ENCODE data around the gene CADPS2. TPM values are rescaled to one million over a fixed set of nuclear protein-coding genes. Genes with fewer than 3 reads are reported as not detected.
A peak's percentile ranks its signal among the peaks of the same experiment; 100 is the strongest.

The CADPS2 gene
- total RNA-seq, 1 donor from 2014 or later, result 27.8 TPM

DNA sequence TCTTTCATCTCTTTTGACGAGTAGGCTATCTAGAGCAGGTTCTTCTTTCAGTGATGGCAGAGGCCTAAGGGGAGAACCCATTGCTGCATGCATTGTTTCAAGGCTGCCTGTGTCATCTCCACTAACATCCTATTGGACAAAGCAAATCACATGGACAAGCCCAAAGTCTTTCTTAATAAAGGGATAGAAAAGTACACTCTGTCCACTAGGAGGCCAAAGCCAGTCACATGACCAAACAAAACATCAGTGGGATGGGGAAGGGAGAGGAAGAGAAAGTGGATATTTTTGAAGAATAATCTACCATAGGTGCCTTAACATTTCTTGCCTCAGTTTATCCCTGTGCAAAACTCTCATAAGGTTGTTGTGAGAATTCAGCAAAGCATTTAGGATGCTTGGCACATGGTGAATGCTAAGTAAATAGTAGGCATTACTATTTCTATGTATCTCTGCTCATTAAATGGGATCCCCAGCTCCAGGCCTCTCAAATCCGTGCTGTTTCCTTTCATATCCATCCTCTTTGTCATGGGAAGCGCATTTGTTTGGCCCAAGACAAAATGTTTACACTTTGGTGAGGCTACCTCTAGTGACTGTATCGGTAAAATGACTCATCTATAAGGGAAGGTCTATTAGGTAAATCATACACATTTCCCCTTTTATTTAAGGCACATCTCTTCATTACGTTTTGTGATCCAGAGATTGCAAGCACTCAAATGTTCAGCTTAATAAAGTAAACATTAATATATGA lies 16.7 kb upstream of the CADPS2 start:
- TF ChIP-seq, protein P1, sequence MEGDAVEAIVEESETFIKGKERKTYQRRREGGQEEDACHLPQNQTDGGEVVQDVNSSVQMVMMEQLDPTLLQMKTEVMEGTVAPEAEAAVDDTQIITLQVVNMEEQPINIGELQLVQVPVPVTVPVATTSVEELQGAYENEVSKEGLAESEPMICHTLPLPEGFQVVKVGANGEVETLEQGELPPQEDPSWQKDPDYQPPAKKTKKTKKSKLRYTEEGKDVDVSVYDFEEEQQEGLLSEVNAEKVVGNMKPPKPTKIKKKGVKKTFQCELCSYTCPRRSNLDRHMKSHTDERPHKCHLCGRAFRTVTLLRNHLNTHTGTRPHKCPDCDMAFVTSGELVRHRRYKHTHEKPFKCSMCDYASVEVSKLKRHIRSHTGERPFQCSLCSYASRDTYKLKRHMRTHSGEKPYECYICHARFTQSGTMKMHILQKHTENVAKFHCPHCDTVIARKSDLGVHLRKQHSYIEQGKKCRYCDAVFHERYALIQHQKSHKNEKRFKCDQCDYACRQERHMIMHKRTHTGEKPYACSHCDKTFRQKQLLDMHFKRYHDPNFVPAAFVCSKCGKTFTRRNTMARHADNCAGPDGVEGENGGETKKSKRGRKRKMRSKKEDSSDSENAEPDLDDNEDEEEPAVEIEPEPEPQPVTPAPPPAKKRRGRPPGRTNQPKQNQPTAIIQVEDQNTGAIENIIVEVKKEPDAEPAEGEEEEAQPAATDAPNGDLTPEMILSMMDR (IDR thresholded peaks at IDR 0.05; ENCODE audit: unreplicated experiment), result peak; percentile 51
- H3K36me3 Mint-ChIP-seq (ENCODE audit: low read depth, unreplicated experiment), result no peaks in the 10 kb centered on the region
- DNase-seq (ENCODE audit: low spot score), result no peak
- H3K27me3 Mint-ChIP-seq (ENCODE audit: unreplicated experiment), result peaks cover 2% of the 10 kb centered on the region
- peaks cover 4% of the 10 kb centered on the region for H3K4me1 Mint-ChIP-seq (ENCODE audit: unreplicated experiment)
- H3K27ac Mint-ChIP-seq (ENCODE audit: unreplicated experiment), result no peak overlapping the region
- no peak overlapping the region for H3K4me3 Mint-ChIP-seq (ENCODE audit: unreplicated experiment)
- no peaks in the 10 kb centered on the region for H3K9me3 Mint-ChIP-seq (ENCODE audit: unreplicated experiment)

DNA sequence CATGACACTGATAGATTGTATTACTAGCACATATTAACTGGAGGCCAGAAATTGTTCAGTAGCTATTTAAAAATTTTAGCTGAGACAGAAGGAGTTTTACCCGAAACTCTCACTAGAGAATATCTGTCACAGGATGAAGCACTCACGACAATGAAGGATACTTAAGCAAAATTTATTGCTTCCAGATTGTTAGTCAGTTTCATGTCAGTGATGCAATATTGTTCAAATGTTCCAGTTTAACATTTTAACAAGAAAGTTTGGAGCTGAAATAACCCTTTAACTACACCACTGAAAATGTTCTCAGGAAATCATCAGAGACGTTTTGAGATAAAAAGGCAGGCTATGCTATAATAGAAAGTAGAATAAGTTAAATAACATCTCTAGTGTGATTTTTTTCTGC lies 15.0 kb upstream of the CADPS2 start:
- Mint-ChIP-seq H3K9me3 (ENCODE audit: unreplicated experiment) (no peaks in the 10 kb centered on the region), H3K4me1 (ENCODE audit: unreplicated experiment) (peaks cover 4% of the 10 kb centered on the region), H3K36me3 (ENCODE audit: low read depth, unreplicated experiment) (no peaks in the 10 kb centered on the region), H3K27ac (ENCODE audit: unreplicated experiment) (no peak overlapping the region), H3K27me3 (ENCODE audit: unreplicated experiment) (peaks cover 2% of the 10 kb centered on the region), H3K4me3 (ENCODE audit: unreplicated experiment) (no peak overlapping the region)
- TF ChIP-seq, protein P1 (IDR thresholded peaks at IDR 0.05; ENCODE audit: unreplicated experiment), result no peak
- no peak for DNase-seq (ENCODE audit: low spot score)

DNA sequence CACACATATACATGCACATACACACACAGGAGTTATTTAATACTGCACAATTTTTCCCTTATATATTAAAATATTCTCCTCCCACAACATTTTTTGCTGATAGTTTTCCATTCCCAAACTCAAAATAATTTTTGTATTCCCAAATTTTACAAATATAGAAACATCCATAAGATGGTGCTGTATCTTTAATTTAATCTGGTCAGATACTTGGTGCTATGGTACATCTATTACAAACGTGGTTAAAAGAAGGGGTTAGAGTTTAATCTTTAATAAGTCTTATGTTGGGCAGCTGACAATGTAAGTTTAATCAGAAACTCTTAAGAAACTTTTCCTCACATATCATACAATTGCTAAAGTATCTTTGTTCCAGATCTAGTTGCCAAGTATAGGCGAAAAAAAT lies 10.2 kb upstream of the CADPS2 start:
- no peak for DNase-seq (ENCODE audit: low spot score)
- Mint-ChIP-seq H3K9me3 (ENCODE audit: unreplicated experiment) (no peaks in the 10 kb centered on the region), H3K27me3 (ENCODE audit: unreplicated experiment) (peaks cover 2% of the 10 kb centered on the region), H3K27ac (ENCODE audit: unreplicated experiment) (no peak overlapping the region), H3K4me1 (ENCODE audit: unreplicated experiment) (no peaks in the 10 kb centered on the region), H3K36me3 (ENCODE audit: low read depth, unreplicated experiment) (no peaks in the 10 kb centered on the region), H3K4me3 (ENCODE audit: unreplicated experiment) (no peak overlapping the region)
- TF ChIP-seq, protein P1 (IDR thresholded peaks at IDR 0.05; ENCODE audit: unreplicated experiment), result no peak

DNA sequence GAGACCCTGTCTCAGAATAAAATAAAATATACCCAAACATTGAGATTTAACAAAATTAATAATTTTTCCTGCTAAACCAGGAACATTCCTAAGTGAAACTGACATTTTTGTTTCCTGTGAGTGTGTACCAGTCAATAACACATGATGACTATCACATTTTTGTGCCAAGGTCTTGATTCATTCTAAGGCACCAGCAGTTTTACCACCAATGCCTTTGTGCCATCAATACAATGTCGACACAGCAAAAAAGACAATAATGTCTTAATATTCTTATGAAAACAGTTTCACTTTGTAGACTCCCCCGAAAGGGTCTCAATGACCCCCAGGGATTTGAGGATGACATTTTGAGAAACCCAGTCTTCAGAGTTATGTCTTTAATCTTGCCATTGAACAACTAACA lies 7.2 kb upstream of the CADPS2 start:
- H3K27me3 Mint-ChIP-seq (ENCODE audit: unreplicated experiment), result peaks cover 1% of the 10 kb centered on the region
- H3K4me3 Mint-ChIP-seq (ENCODE audit: unreplicated experiment), result no peak overlapping the region
- no peak overlapping the region for H3K27ac Mint-ChIP-seq (ENCODE audit: unreplicated experiment)
- TF ChIP-seq, protein P1 (IDR thresholded peaks at IDR 0.05; ENCODE audit: unreplicated experiment), result no peak
- H3K36me3 Mint-ChIP-seq (ENCODE audit: low read depth, unreplicated experiment), result no peaks in the 10 kb centered on the region
- H3K9me3 Mint-ChIP-seq (ENCODE audit: unreplicated experiment), result no peaks in the 10 kb centered on the region
- H3K4me1 Mint-ChIP-seq (ENCODE audit: unreplicated experiment), result no peaks in the 10 kb centered on the region
- DNase-seq (ENCODE audit: low spot score), result no peak

DNA sequence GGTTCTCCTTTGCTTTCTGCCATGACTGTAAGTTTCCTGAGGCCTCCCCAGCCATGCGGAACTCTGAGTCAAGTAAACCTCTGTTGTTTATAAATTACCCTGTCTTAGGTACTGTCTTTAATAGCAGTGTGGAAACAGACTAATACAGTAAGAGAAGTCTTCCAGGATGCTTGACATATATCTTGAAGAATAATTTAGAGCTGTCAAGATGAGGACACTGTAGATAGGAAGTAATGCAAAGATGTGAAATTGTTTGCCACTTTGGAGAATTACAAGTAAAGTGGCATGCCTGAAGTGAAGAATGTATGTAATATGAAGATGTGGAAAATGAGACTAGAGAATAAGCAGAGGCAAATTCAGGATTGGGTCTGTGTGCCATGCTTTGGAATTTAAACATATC lies 2.9 kb upstream of the CADPS2 start:
- H3K4me3 Mint-ChIP-seq (ENCODE audit: unreplicated experiment), result no peak overlapping the region
- TF ChIP-seq, protein P1 (IDR thresholded peaks at IDR 0.05; ENCODE audit: unreplicated experiment), result no peak
- peaks cover 4% of the 10 kb centered on the region for H3K27me3 Mint-ChIP-seq (ENCODE audit: unreplicated experiment)
- DNase-seq (ENCODE audit: low spot score), result no peak
- no peaks in the 10 kb centered on the region for H3K9me3 Mint-ChIP-seq (ENCODE audit: unreplicated experiment)
- no peak overlapping the region for H3K27ac Mint-ChIP-seq (ENCODE audit: unreplicated experiment)
- H3K36me3 Mint-ChIP-seq (ENCODE audit: low read depth, unreplicated experiment), result no peaks in the 10 kb centered on the region
- H3K4me1 Mint-ChIP-seq (ENCODE audit: unreplicated experiment), result peaks cover 13% of the 10 kb centered on the region
